HCT116 (cell line): ENCODE measurements around the gene SKAP1. TPM values are rescaled to one million over a fixed set of nuclear protein-coding genes. Genes with fewer than 3 reads are reported as not detected.
A peak's percentile ranks its signal among the peaks of the same experiment; 100 is the strongest.

Experiments
- ATAC-seq: fragments of 200-7000 bp; cut with Tn5 transposase; 2 replicates; pipeline ENCODE4 v1.9.1; 2020; ENCODE audit warnings: mild to moderate bottlenecking, moderate library complexity
- BruUV-seq: library from RNA; stranded (reverse); fragments of 400-500 nt; replicated peaks from 2 replicates; lab custom pipeline; 2021; lab: Mats Ljungman, UMichigan
- CTCF ChIA-PET: fragments of 300-600 bp; sonication (Branson Sonifier 250); formaldehyde crosslinking; loops from one replicate; lab custom pipeline; 2021; ENCODE audit warnings: antibody characterized with exemption; lab: Charles Lee
- POLR2A ChIA-PET: fragments of 300-600, 350-600 bp; sonication (Branson Sonifier 250); formaldehyde crosslinking; loops from one replicate; lab custom pipeline; 2021; ENCODE audit warnings: antibody characterized with exemption; lab: Charles Lee
- RAD21 ChIA-PET, 2 experiments: fragments of 300-600 bp; sonication (Branson Sonifier 250); formaldehyde crosslinking; loops; one replicate each; lab custom pipeline; 2023; ENCODE audit warnings: low total read pairs in 2 of 2; ENCODE audit not compliant: uncharacterized antibody in 2 of 2, unreplicated experiment in 2 of 2, low non-redundant PET in 1 of 2; lab: Charles Lee
- DNase-seq: peaks from one replicate; pipeline ENCODE4 v3.0.0-alpha.2; 2010; ENCODE audit warnings: low read depth, low spot score
- H2AFZ ChIP-seq: fragments of 200-600 bp; shearing (Covaris generic), sonication (generic); 2 replicates; pipeline ENCODE4 v1.6.1; 2017; ENCODE audit warnings: low read depth, mixed run types, mixed read lengths, antibody characterized with exemption, low read length; ENCODE audit not compliant: poor library complexity, severe bottlenecking
- H3K27ac ChIP-seq: 2 replicates; pipeline ENCODE4 v1.5.1; 2012; ENCODE audit warnings: low read depth, low read length
- H3K27me3 ChIP-seq: fragments of 200-600 bp; sonication (generic); 2 replicates; pipeline ENCODE4 v1.6.1; 2016; ENCODE audit warnings: mixed run types, low read length, mixed read lengths; ENCODE audit not compliant: insufficient read depth
- H3K36me3 ChIP-seq, 2 experiments: fragments of 200-500 bp in 1 of 2; fragments of 200-600 bp in 1 of 2; sonication (Bioruptor generic) in 1 of 2; sonication (generic) in 1 of 2; 2 replicates each; pipeline versions ENCODE4 v1.5.1 to v1.6.1; 2014 to 2016; ENCODE audit warnings: low read length in 2 of 2, inconsistent platforms in 1 of 2, mixed read lengths in 1 of 2, mixed run types in 1 of 2; ENCODE audit not compliant: insufficient read depth in 2 of 2, control insufficient read depth in 1 of 2
- H3K4me1 ChIP-seq, 2 experiments: fragments of 200-600 bp in 1 of 2; sonication (generic) in 1 of 2; 2 replicates each; pipeline versions ENCODE4 v1.5.1 to v1.6.1; 2012 to 2017; ENCODE audit warnings: low read length in 2 of 2, inconsistent platforms in 1 of 2, mild to moderate bottlenecking in 1 of 2, mixed read lengths in 1 of 2, mixed run types in 1 of 2, moderate library complexity in 1 of 2; ENCODE audit not compliant: insufficient read depth in 2 of 2, control insufficient read depth in 1 of 2
- H3K4me2 ChIP-seq: fragments of 200-600 bp; sonication (generic); 2 replicates; pipeline ENCODE4 v1.6.1; 2017; ENCODE audit warnings: mixed run types, low read length, mixed read lengths
- H3K4me3 ChIP-seq, 2 experiments: fragments of 200-600 bp in 1 of 2; sonication (generic) in 1 of 2; replicated peaks in 1 of 2; 2 replicates each; pipeline ENCODE4 v1.5.1; 2011 to 2016; ENCODE audit warnings: low read length in 2 of 2, control low read depth in 1 of 2, low read depth in 1 of 2, mild to moderate bottlenecking in 1 of 2, mixed read lengths in 1 of 2, mixed run types in 1 of 2
- H3K79me2 ChIP-seq: fragments of 200-600 bp; sonication (generic); 2 replicates; pipeline ENCODE4 v1.6.1; 2017; ENCODE audit warnings: mild to moderate bottlenecking, mixed run types, low read length, moderate library complexity, mixed read lengths; ENCODE audit not compliant: insufficient read depth
- H3K9ac ChIP-seq: fragments of 200-600 bp; sonication (generic); 2 replicates; pipeline ENCODE4 v1.6.1; 2016; ENCODE audit warnings: low read length, mixed read lengths
- H3K9me2 ChIP-seq: fragments of 200-600 bp; sonication (generic), shearing (Covaris generic); 2 replicates; pipeline ENCODE4 v1.6.1; 2017; ENCODE audit warnings: mixed run types, mild to moderate bottlenecking, moderate library complexity; ENCODE audit not compliant: insufficient read depth
- H3K9me3 ChIP-seq, 2 experiments: fragments of 200-500 bp in 1 of 2; fragments of 200-600 bp in 1 of 2; sonication (Bioruptor generic) in 1 of 2; sonication (generic) in 1 of 2; 2 replicates each; pipeline ENCODE4 v1.6.1; 2014 to 2017; ENCODE audit warnings: low read length in 2 of 2, mixed read lengths in 2 of 2, inconsistent platforms in 1 of 2, low read depth in 1 of 2, mild to moderate bottlenecking in 1 of 2, mixed run types in 1 of 2, moderate library complexity in 1 of 2; ENCODE audit not compliant: control insufficient read depth in 1 of 2, insufficient read depth in 1 of 2
- H4K20me1 ChIP-seq: fragments of 200-600 bp; sonication (generic), shearing (Covaris generic); 2 replicates; pipeline ENCODE4 v1.6.1; 2017; ENCODE audit warnings: mixed run types, mild to moderate bottlenecking, moderate library complexity; ENCODE audit not compliant: insufficient read depth
- EGR1 ChIP-seq: IDR thresholded peaks from 2 replicates; pipeline ENCODE4 v1.6.1; 2012; ENCODE audit warnings: low read depth
- ELF1 ChIP-seq: IDR thresholded peaks from 2 replicates; pipeline ENCODE4 v1.6.1; 2012; ENCODE audit warnings: low read depth, borderline replicate concordance
- EZH2 ChIP-seq: fragments of 200-600 bp; sonication (generic); IDR thresholded peaks from 2 replicates; pipeline ENCODE4 v1.6.1; 2017; ENCODE audit warnings: antibody characterized with exemption, mixed run types
- REST ChIP-seq: IDR thresholded peaks from 2 replicates; pipeline ENCODE4 v1.6.1; 2012; ENCODE audit warnings: low read depth
- SIN3A ChIP-seq: IDR thresholded peaks from 2 replicates; pipeline ENCODE4 v1.6.1; 2012; ENCODE audit warnings: low read depth
- SRF ChIP-seq: IDR thresholded peaks from 2 replicates; pipeline ENCODE4 v1.6.1; 2012; ENCODE audit warnings: low read depth
- ZFX ChIP-seq: fragments of 450-650 bp; IDR thresholded peaks from 2 replicates; pipeline ENCODE4 v1.6.1; 2017
- ZNF274 ChIP-seq: fragments of 200-500 bp; sonication (Bioruptor generic); IDR thresholded peaks from 2 replicates; pipeline ENCODE4 v1.6.1; 2014; ENCODE audit warnings: mild to moderate bottlenecking, low read depth, low read length, inconsistent platforms
- intact Hi-C: fragments of 100-400 bp; cut with micrococcal nuclease; formaldehyde crosslinking; loops from 2 replicates; pipeline ENCODE4 v1.10.0; 2022
- total RNA-seq: library from RNA; stranded (reverse); gene quantifications from one replicate; pipeline ENCODE4 v1.2.1, GENCODE V29; 2021; ENCODE audit not compliant: unreplicated experiment
- TF ChIP-seq, protein P1 (sequence below), 3 experiments: fragments of 200-600 bp in 1 of 3; sonication (generic) in 1 of 3; IDR thresholded peaks in 2 of 3; conservative IDR thresholded peaks in 1 of 3; 2 replicates each; pipeline ENCODE4 v1.5.1; 2012 to 2017; ENCODE audit warnings: low read depth in 2 of 3, low read length in 2 of 3, antibody characterized with exemption in 1 of 3, borderline replicate concordance in 1 of 3, control low read depth in 1 of 3, mild to moderate bottlenecking in 1 of 3, mixed read lengths in 1 of 3, mixed run types in 1 of 3, moderate library complexity in 1 of 3; ENCODE audit not compliant: insufficient read depth in 1 of 3
- TF ChIP-seq, protein P2 (sequence below): IDR thresholded peaks from 2 replicates; pipeline ENCODE4 v1.6.1; 2012
- TF ChIP-seq, protein P3 (sequence below): IDR thresholded peaks from 2 replicates; pipeline ENCODE4 v1.6.1; 2012

Gene SKAP1
- total RNA-seq, 1 experiment from 2014 or later: 12.4 TPM

GRCh38 chr17:48143629-48144028 is 286.4 kb downstream of the SKAP1 start:
- no peak overlapping the region for H3K4me3 ChIP-seq
- H3K27me3 ChIP-seq: no peaks in the 10 kb centered on the region
- H3K27ac ChIP-seq: no peak overlapping the region
- H3K4me1 ChIP-seq: no peaks in the 10 kb centered on the region
- intact Hi-C loops: no loop called here
- no peak overlapping the region for H3K9ac ChIP-seq
- peak; percentile 22; the same call in 1 of the 2 replicates for ATAC-seq
- CTCF ChIA-PET: interaction anchor here (1.1 to 1.8 kb wide), 2 partner anchors 12 to 118 kb away, joined by 4 read pairs; no protein-coding TSS in a partner anchor
- POLR2A ChIA-PET: no interaction called here
- no TSS peak for BruUV-seq
- RAD21 ChIA-PET: no interaction called here
- no peaks in the 10 kb centered on the region for H3K9me3 ChIP-seq
- H4K20me1 ChIP-seq: no peaks in the 10 kb centered on the region
- H3K9me2 ChIP-seq: no peaks in the 10 kb centered on the region
- no peak for DNase-seq
- H2AFZ ChIP-seq: no peak overlapping the region
- H3K36me3 ChIP-seq: no peaks in the 10 kb centered on the region
- TF ChIP-seq ZNF274: no peak
- no peak for TF ChIP-seq ZFX
- TF ChIP-seq, protein P1, sequence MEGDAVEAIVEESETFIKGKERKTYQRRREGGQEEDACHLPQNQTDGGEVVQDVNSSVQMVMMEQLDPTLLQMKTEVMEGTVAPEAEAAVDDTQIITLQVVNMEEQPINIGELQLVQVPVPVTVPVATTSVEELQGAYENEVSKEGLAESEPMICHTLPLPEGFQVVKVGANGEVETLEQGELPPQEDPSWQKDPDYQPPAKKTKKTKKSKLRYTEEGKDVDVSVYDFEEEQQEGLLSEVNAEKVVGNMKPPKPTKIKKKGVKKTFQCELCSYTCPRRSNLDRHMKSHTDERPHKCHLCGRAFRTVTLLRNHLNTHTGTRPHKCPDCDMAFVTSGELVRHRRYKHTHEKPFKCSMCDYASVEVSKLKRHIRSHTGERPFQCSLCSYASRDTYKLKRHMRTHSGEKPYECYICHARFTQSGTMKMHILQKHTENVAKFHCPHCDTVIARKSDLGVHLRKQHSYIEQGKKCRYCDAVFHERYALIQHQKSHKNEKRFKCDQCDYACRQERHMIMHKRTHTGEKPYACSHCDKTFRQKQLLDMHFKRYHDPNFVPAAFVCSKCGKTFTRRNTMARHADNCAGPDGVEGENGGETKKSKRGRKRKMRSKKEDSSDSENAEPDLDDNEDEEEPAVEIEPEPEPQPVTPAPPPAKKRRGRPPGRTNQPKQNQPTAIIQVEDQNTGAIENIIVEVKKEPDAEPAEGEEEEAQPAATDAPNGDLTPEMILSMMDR (IDR thresholded peaks at IDR 0.05 in 2 of 3, conservative IDR thresholded peaks at IDR 0.05 in 1 of 3; ENCODE audit: borderline replicate concordance in 1 of 3, insufficient read depth in 1 of 3, low read depth in 2 of 3, low read length in 2 of 3): no peak
- TF ChIP-seq SIN3A: no peak
- TF ChIP-seq, all 23 proteins: peak for 0
- Histone ChIP-seq H3K79me2 (no peaks in the 10 kb centered on the region), H3K4me2 (no peak overlapping the region)

- RAD21 ChIA-PET: no interaction called here
- POLR2A ChIA-PET: no interaction called here
- intact Hi-C loops: no loop called here
- H3K4me1 ChIP-seq: no peaks in the 10 kb centered on the region
- no TSS peak for BruUV-seq
- no peaks in the 10 kb centered on the region for H3K27me3 ChIP-seq
- no peak overlapping the region for H3K9ac ChIP-seq
- no peak overlapping the region for H3K4me2 ChIP-seq
- DNase-seq (no peak), ATAC-seq (no peak)
- H2AFZ ChIP-seq: no peak overlapping the region
- no peak overlapping the region for H3K4me3 ChIP-seq
- no peaks in the 10 kb centered on the region for H3K36me3 ChIP-seq
- CTCF ChIA-PET: no interaction called here
- no peak overlapping the region for H3K27ac ChIP-seq
- H4K20me1 ChIP-seq: no peaks in the 10 kb centered on the region
- H3K9me3 ChIP-seq: no peaks in the 10 kb centered on the region
- H3K9me2 ChIP-seq: no peaks in the 10 kb centered on the region
- H3K79me2 ChIP-seq: no peaks in the 10 kb centered on the region
- TF ChIP-seq REST: no peak
- no peak for TF ChIP-seq ZFX
- TF ChIP-seq EGR1: no peak
- TF ChIP-seq, protein P2, sequence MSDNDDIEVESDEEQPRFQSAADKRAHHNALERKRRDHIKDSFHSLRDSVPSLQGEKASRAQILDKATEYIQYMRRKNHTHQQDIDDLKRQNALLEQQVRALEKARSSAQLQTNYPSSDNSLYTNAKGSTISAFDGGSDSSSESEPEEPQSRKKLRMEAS: no peak
- TF ChIP-seq SRF: no peak
- TF ChIP-seq EZH2: no peak
- TF ChIP-seq ELF1: no peak
- TF ChIP-seq, protein P3, sequence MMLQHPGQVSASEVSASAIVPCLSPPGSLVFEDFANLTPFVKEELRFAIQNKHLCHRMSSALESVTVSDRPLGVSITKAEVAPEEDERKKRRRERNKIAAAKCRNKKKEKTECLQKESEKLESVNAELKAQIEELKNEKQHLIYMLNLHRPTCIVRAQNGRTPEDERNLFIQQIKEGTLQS: no peak
Observed at GRCh38 chr17:48139944-48140343, 290.1 kb downstream of the SKAP1 start.
